IMR-90 (cell line): ENCODE results near the gene PPARGC1A. TPM values are rescaled to one million over a fixed set of nuclear protein-coding genes. Genes with fewer than 3 reads are reported as not detected.

Experiments
- ATAC-seq: fragments of 200-7000 bp; cut with Tn5 transposase; 2 replicates; pipeline ENCODE4 v1.9.1; 2020; ENCODE audit warnings: low read depth, mild to moderate bottlenecking, moderate library complexity
- BruUV-seq: library from RNA; stranded (reverse); fragments of 400-500 nt; replicated peaks from 2 replicates; lab custom pipeline; 2021; lab: Mats Ljungman, UMichigan
- CTCF ChIA-PET: fragments of 300-600 bp; formaldehyde crosslinking; extraction: SDS; loops from one replicate; lab custom pipeline; 2021; ENCODE audit warnings: antibody characterized with exemption; lab: Yijun Ruan, JAX
- POLR2A ChIA-PET: fragments of 300-600 bp; sonication (Branson Sonifier 250); formaldehyde crosslinking; loops from one replicate; lab custom pipeline; 2022; ENCODE audit warnings: antibody characterized with exemption; ENCODE audit not compliant: unreplicated experiment; lab: Charles Lee
- DNase-seq: peaks from one replicate; pipeline ENCODE4 v3.0.0; 2013
- H2AFZ ChIP-seq: replicated peaks from 2 replicates; pipeline ENCODE3; 2013; ENCODE audit warnings: low read length, mild to moderate bottlenecking; ENCODE audit not compliant: poor library complexity
- H2AK5ac ChIP-seq: 2 replicates; pipeline ENCODE4 v1.6.1; 2013; ENCODE audit warnings: low read depth, low read length, inconsistent platforms
- H2AK9ac ChIP-seq: replicated peaks from 2 replicates; pipeline ENCODE3; 2013; ENCODE audit warnings: mild to moderate bottlenecking, low read depth, low read length, moderate library complexity; ENCODE audit not compliant: poor library complexity
- H2BK120ac ChIP-seq: 2 replicates; pipeline ENCODE4 v1.6.1; 2013; ENCODE audit warnings: low read depth, low read length, inconsistent platforms
- H2BK15ac ChIP-seq: 3 replicates; pipeline ENCODE4 v1.6.1; 2013; ENCODE audit warnings: low read depth, low read length, inconsistent platforms
- H2BK20ac ChIP-seq: 2 replicates; pipeline ENCODE4 v1.6.1; 2013; ENCODE audit warnings: low read depth, mild to moderate bottlenecking, inconsistent platforms, low read length, moderate library complexity
- H2BK5ac ChIP-seq: 2 replicates; pipeline ENCODE4 v1.6.1; 2013; ENCODE audit warnings: mild to moderate bottlenecking, low read depth, low read length, inconsistent platforms; ENCODE audit not compliant: poor library complexity, severe bottlenecking
- H3K14ac ChIP-seq: replicated peaks from 2 replicates; pipeline ENCODE4 v1.6.1; 2013; ENCODE audit warnings: low read depth, low read length, inconsistent platforms
- H3K18ac ChIP-seq: 2 replicates; pipeline ENCODE4 v1.6.1; 2013; ENCODE audit warnings: low read depth, low read length, control low read depth
- H3K23ac ChIP-seq: 2 replicates; pipeline ENCODE4 v1.6.1; 2013; ENCODE audit warnings: low read depth, low read length, inconsistent platforms
- H3K27ac ChIP-seq: 2 replicates; pipeline ENCODE4 v1.5.1; 2013; ENCODE audit warnings: mild to moderate bottlenecking, control low read depth, low read length; ENCODE audit not compliant: insufficient read depth
- H3K27me3 ChIP-seq: 2 replicates; pipeline ENCODE4 v1.6.1; 2013; ENCODE audit warnings: low read length; ENCODE audit not compliant: control insufficient read depth, insufficient read depth
- H3K36me3 ChIP-seq: 2 replicates; pipeline ENCODE4 v1.6.1; 2013; ENCODE audit warnings: low read length, mixed read lengths; ENCODE audit not compliant: control insufficient read depth, insufficient read depth
- H3K4ac ChIP-seq: 2 replicates; pipeline ENCODE4 v1.6.1; 2013; ENCODE audit warnings: low read depth, low read length, inconsistent platforms
- H3K4me1 ChIP-seq: 2 replicates; pipeline ENCODE4 v1.6.1; 2013; ENCODE audit warnings: low read length, mixed read lengths; ENCODE audit not compliant: control insufficient read depth, insufficient read depth
- H3K4me2 ChIP-seq: 2 replicates; pipeline ENCODE4 v1.6.1; 2013; ENCODE audit warnings: low read depth, mild to moderate bottlenecking, control low read depth, low read length, moderate library complexity
- H3K4me3 ChIP-seq: 2 replicates; pipeline ENCODE4 v1.5.1; 2013; ENCODE audit warnings: low read depth, mild to moderate bottlenecking, control low read depth, low read length, moderate library complexity; ENCODE audit not compliant: insufficient read depth
- H3K56ac ChIP-seq: 2 replicates; pipeline ENCODE4 v1.6.1; 2013; ENCODE audit warnings: low read length, inconsistent platforms; ENCODE audit not compliant: insufficient read depth; ENCODE audit errors: extremely low read depth
- H3K79me1 ChIP-seq, 2 experiments: 2 replicates each; pipeline ENCODE4 v1.6.1; 2013; ENCODE audit warnings: low read length in 2 of 2, inconsistent platforms in 1 of 2, low read depth in 1 of 2
- H3K9ac ChIP-seq: 2 replicates; pipeline ENCODE4 v1.6.1; 2013; ENCODE audit warnings: low read depth, low read length, control low read depth
- H3K9me1 ChIP-seq: 2 replicates; pipeline ENCODE4 v1.6.1; 2013; ENCODE audit warnings: low read length, inconsistent platforms; ENCODE audit not compliant: insufficient read depth
- H3K9me3 ChIP-seq: 2 replicates; pipeline ENCODE4 v1.6.1; 2013; ENCODE audit warnings: low read length; ENCODE audit not compliant: control insufficient read depth, insufficient read depth
- H4K20me1 ChIP-seq: 2 replicates; pipeline ENCODE4 v1.6.1; 2013; ENCODE audit warnings: low read length, inconsistent platforms; ENCODE audit not compliant: insufficient read depth
- H4K5ac ChIP-seq: 2 replicates; pipeline ENCODE4 v1.6.1; 2013; ENCODE audit warnings: mild to moderate bottlenecking, low read depth, low read length, control low read depth
- H4K8ac ChIP-seq, 2 experiments: 2 replicates each; pipeline ENCODE4 v1.6.1; 2013; ENCODE audit warnings: low read depth in 2 of 2, low read length in 2 of 2, control low read depth in 1 of 2, inconsistent platforms in 1 of 2
- H4K91ac ChIP-seq: 2 replicates; pipeline ENCODE4 v1.6.1; 2013; ENCODE audit warnings: low read depth, low read length, inconsistent platforms; ENCODE audit not compliant: insufficient read depth
- CEBPB ChIP-seq: IDR thresholded peaks from 2 replicates; pipeline ENCODE4 v1.6.1; 2012; ENCODE audit warnings: low read depth, low read length, improper control_type of control experiment
- CHD1 ChIP-seq: IDR thresholded peaks from 2 replicates; pipeline ENCODE4 v1.6.1; 2012; ENCODE audit warnings: low read depth, low read length, improper control_type of control experiment
- CTCF ChIP-seq: conservative IDR thresholded peaks from 2 replicates; pipeline ENCODE4 v1.5.1; 2012; ENCODE audit warnings: mild to moderate bottlenecking, low read depth, low read length, improper control_type of control experiment
- MAFK ChIP-seq: IDR thresholded peaks from 2 replicates; pipeline ENCODE4 v1.6.1; 2012; ENCODE audit warnings: low read depth, low read length, improper control_type of control experiment
- NFE2L2 ChIP-seq: fragments of 150-350 bp; IDR thresholded peaks from 2 replicates; pipeline ENCODE4 v1.6.1; 2016; ENCODE audit warnings: low read depth, mild to moderate bottlenecking, low read length
- POLR2A ChIP-seq: IDR thresholded peaks from 2 replicates; pipeline ENCODE4 v1.6.1; 2012; ENCODE audit warnings: mild to moderate bottlenecking, low read depth, low read length
- RAD21 ChIP-seq: IDR thresholded peaks from 2 replicates; pipeline ENCODE4 v1.6.1; 2012; ENCODE audit warnings: low read length, improper control_type of control experiment
- RFX5 ChIP-seq: IDR thresholded peaks from 2 replicates; pipeline ENCODE4 v1.8.0; 2012; ENCODE audit warnings: low read depth, mild to moderate bottlenecking, low read length, moderate library complexity
- WGBS, 2 experiments: methylation state at CpG; one replicate each; pipeline versions ENCODE4 v1.1.5 to v1.1.7; 2013; ENCODE audit warnings: missing lambda C conversion rate in 2 of 2; ENCODE audit not compliant: insufficient read length in 1 of 2; ENCODE audit errors: extremely low coverage in 2 of 2; 5-methylcytosine and 5-hydroxymethylcytosine counted together
- dilution Hi-C: fragments of 300-500 bp; cut with HindIII; formaldehyde crosslinking; loops from one replicate; pipeline ENCODE4 v1.14.3; 2018; ENCODE audit warnings: low sequenced_read_pairs; ENCODE audit not compliant: unreplicated experiment
- in situ Hi-C: fragments of 300-500 bp; cut with MboI; formaldehyde crosslinking; loops from 3 replicates; pipeline ENCODE4 v1.14.3; 2019; ENCODE audit warnings: low sequenced_read_pairs, inconsistent platforms, mixed read lengths
- intact Hi-C: fragments of 100-400 bp; cut with micrococcal nuclease; formaldehyde crosslinking; loops from 2 replicates; pipeline ENCODE4 v1.10.0; 2022
- polyA plus RNA-seq, 3 experiments: library from polyadenylated mRNA; depleted of rRNA; stranded (reverse); fragments of >200 nt; gene quantifications; 2 replicates each; pipeline ENCODE4 v1.2.3, GENCODE V29; 2012; ENCODE audit warnings: low replicate concordance in 1 of 3
- total RNA-seq: library from RNA; depleted of rRNA; stranded (reverse); fragments of >200 nt; gene quantifications from 2 replicates; pipeline ENCODE4 v1.2.3, GENCODE V29; 2012

The PPARGC1A gene
- total and polyA plus RNA-seq, 2 of the 4 experiments (the other 2 are of a cell fraction): under 0.01 to 0.03 TPM

GRCh38 chr4:23759066-23759465 is 130.8 kb downstream of the PPARGC1A start:
- Histone ChIP-seq H3K14ac (no peak overlapping the region), H3K27ac (no peak overlapping the region), H3K27me3 (no peaks in the 10 kb centered on the region), H3K4me2 (no peak overlapping the region), H3K56ac (no peak overlapping the region), H3K9ac (no peak overlapping the region), H2AK5ac (no peak overlapping the region), H3K4ac (no peak overlapping the region), H4K91ac (no peak overlapping the region), H3K4me1 (no peaks in the 10 kb centered on the region), H3K9me1 (no peaks in the 10 kb centered on the region), H2BK20ac (no peak overlapping the region), H2BK15ac (no peak overlapping the region), H4K8ac (no peak overlapping the region), H3K23ac (no peak overlapping the region), H3K4me3 (no peak overlapping the region), H3K36me3 (no peaks in the 10 kb centered on the region), H3K79me1 (no peaks in the 10 kb centered on the region), H4K5ac (no peak overlapping the region), H2AK9ac (no peak overlapping the region), H2BK5ac (no peak overlapping the region), H3K9me3 (no peaks in the 10 kb centered on the region), H3K18ac (no peak overlapping the region), H2AFZ (no peak overlapping the region), H4K20me1 (no peaks in the 10 kb centered on the region), H2BK120ac (no peak overlapping the region)
- intact Hi-C loops: no loop called here
- WGBS, 2 experiments: 63% methylated on average over 2 of the region's 2 CpGs; no CpG with 5 or more reads in 1 of the 2 experiments
- TF ChIP-seq RFX5 (no peak), POLR2A (no peak), CEBPB (no peak), NFE2L2 (no peak), RAD21 (no peak), CTCF (no peak), CHD1 (no peak), MAFK (no peak)
- CTCF ChIA-PET: interaction anchor here (0.7 kb wide), 1 partner anchor 15 kb away, joined by 4 read pairs; no protein-coding TSS in a partner anchor
- in situ Hi-C loops: no loop called here
- no peak for ATAC-seq
- no peak for DNase-seq
- dilution Hi-C loops: no loop called here
- POLR2A ChIA-PET: no interaction called here
- BruUV-seq: no TSS peak
